Measurements from ENCODE around the gene RAB15. TPM values are rescaled to one million over a fixed set of nuclear protein-coding genes. Genes with fewer than 3 reads are reported as not detected.
"Not testable (repeated sequence)": the region's sequence is repeated elsewhere in the genome, so short reads cannot be mapped to it uniquely, and the experiment has no call there.

Gene RAB15
- polyA plus RNA-seq, 3 donors = 0.09 to 0.14 (median 0.09) TPM

DNA sequence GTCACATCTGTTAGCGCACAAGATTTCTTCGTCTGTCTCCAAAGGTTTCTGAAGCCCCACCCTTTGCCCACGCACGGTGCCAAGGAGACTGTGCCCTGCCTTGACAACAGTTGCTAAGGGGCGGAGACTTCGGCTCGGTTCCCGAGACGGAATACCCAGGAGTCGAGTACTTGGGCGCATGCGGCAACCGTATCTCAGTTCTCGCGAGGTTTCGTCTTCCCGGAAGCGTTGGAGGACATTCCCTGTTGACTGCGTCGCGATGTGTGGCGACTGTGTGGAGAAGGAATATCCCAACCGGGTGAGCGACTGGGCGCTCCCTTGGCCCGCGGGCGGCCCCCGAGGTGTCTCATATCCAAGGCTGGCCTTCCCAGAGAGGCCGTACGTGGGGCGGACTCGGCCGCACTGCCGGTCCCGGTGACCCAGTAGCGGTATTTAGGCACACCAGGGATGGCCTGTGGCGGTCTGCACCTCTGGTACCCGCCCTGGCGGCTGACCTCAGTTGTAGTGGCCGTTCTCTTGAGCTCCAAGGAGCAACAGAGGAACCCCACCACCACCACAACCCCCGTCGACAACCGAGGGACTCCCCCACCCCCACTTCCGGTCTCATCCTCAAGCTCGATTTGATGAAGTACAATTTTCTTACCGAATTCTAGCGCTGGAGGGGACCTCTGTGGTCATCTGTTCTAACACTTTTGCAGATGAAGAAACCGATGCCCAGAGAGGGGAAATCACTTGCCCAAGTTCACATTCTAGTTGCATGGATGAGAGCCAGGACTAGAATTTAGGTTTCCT is 57.7 kb downstream of the RAB15 start, which contains the start of gene CHURC1:
CHURC1 (plus strand) TSS at position 219 of the 792 bp plus-strand sequence; CDS start at position 260, 41 bp downstream.
- H2AFZ ChIP-seq (ENCODE audit: insufficient read depth, low read depth, low read length, poor library complexity, severe bottlenecking) = peak within 1 kb of the TSS; percentile 92
- Mint-ChIP-seq H3K4me3 (peak within 1 kb of the TSS; percentile 81 to 92), H3K27me3 (ENCODE audit: low read depth in 3 of 3) (peaks cover 3 to 7% (median 6%) of the 10 kb centered on the region in 3 donors), H3K9me3 (peaks cover 0 to 2% (median 0%) of the 10 kb centered on the region in 7 donors), H3K4me1 (peaks cover 30% of the 10 kb centered on the region), H3K27ac (peak within 1 kb of the TSS; percentile 92 to 97 (median 95)), H3K36me3 (peaks cover 5 to 10% of the 10 kb centered on the region in 2 donors)
- peaks cover 21 to 24% of the 10 kb centered on the region in 2 donors for H3K4me1 ChIP-seq (ENCODE audit: control insufficient read depth in 1 of 2, insufficient read depth in 2 of 2, low read length in 2 of 2)
- no peak for TF ChIP-seq CTCF (IDR thresholded peaks at IDR 0.05)
- peak within 1 kb of the TSS; percentile 93 to 98 for H3K27ac ChIP-seq (ENCODE audit: low read depth in 1 of 2, low read length in 2 of 2)
- H3K9ac ChIP-seq (ENCODE audit: insufficient read depth, low read length, poor library complexity, severe bottlenecking) = peak within 1 kb of the TSS; percentile 98
- no peaks in the 10 kb centered on the region for H3K9me3 ChIP-seq (replicated peaks in 1 of 2; ENCODE audit: control insufficient read depth in 1 of 2, insufficient read depth in 1 of 2, low read length in 2 of 2)
- peak within 1 kb of the TSS; percentile 91 for H3K4me2 ChIP-seq (replicated peaks; ENCODE audit: extremely low read depth, low read length, poor library complexity, severe bottlenecking)
- H3K27me3 ChIP-seq (ENCODE audit: control insufficient read depth in 2 of 2, insufficient read depth in 2 of 2, low read length in 2 of 2) = peaks cover 0 to 2% of the 10 kb centered on the region in 2 donors
- WGBS (ENCODE audit: insufficient coverage) = 0% methylated on average over 44 of the region's 49 CpGs
- peak within 1 kb of the TSS; percentile 89 to 97 (median 93) for H3K4me3 ChIP-seq (replicated peaks in 1 of 3; ENCODE audit: low read depth in 2 of 3, low read length in 3 of 3)
- H4K20me1 ChIP-seq (ENCODE audit: insufficient read depth, low read length) = peaks cover 35% of the 10 kb centered on the region
- peaks cover 51% of the 10 kb centered on the region for H3K79me2 ChIP-seq (ENCODE audit: insufficient read depth, low read length)
- peak; percentile 95 to 98 (median 97) for DNase-seq
- intact Hi-C loops (cut with micrococcal nuclease) = loop anchor here (10.0 kb wide), 3 partner anchors 70 to 260 kb away; partner anchors contain the start of genes FNTB (in 2 of the 2) and MAX (in 2 of the 2)
- H3K36me3 ChIP-seq (replicated peaks in 1 of 2; ENCODE audit: control insufficient read depth in 1 of 2, insufficient read depth in 2 of 2, low read length in 2 of 2) = no peaks in the 10 kb centered on the region

DNA sequence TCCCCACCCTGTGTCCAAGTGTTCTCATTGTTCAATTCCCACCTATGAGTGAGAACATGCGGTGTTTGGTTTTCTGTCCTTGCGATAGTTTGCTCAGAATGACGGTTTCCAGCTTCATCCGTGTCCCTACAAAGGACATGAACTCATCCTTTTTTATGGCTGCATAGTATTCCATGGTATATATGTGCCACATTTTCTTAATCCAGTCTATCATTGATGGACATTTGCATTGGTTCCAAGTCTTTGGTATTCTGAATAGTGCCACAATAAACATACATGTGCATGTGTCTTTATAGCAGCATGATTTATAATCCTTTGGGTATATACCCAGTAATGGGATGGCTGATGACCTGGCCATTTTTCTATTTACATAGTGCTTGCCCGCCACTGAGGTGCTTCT is 58.7 kb downstream of the RAB15 start:
- not testable (repeated sequence) for H3K9ac ChIP-seq (ENCODE audit: insufficient read depth, low read length, poor library complexity, severe bottlenecking); H3K27me3 ChIP-seq (ENCODE audit: control insufficient read depth in 2 of 2, insufficient read depth in 2 of 2, low read length in 2 of 2); H3K36me3 ChIP-seq (replicated peaks in 1 of 2; ENCODE audit: control insufficient read depth in 1 of 2, insufficient read depth in 2 of 2, low read length in 2 of 2); H3K36me3 Mint-ChIP-seq; H3K9me3 Mint-ChIP-seq; H3K27ac ChIP-seq (ENCODE audit: low read depth in 1 of 2, low read length in 2 of 2); H3K9me3 ChIP-seq (replicated peaks in 1 of 2; ENCODE audit: control insufficient read depth in 1 of 2, insufficient read depth in 1 of 2, low read length in 2 of 2); H3K27me3 Mint-ChIP-seq (ENCODE audit: low read depth in 3 of 3); DNase-seq
- peak overlapping the region in 6 of 7 donors; percentile 92 to 97 (median 95) for H3K27ac Mint-ChIP-seq
- H3K4me1 Mint-ChIP-seq = peaks cover 26% of the 10 kb centered on the region
- Histone ChIP-seq H3K4me1 (ENCODE audit: control insufficient read depth in 1 of 2, insufficient read depth in 2 of 2, low read length in 2 of 2) (peaks cover 21 to 24% of the 10 kb centered on the region in 2 donors), H3K79me2 (ENCODE audit: insufficient read depth, low read length) (peaks cover 42% of the 10 kb centered on the region), H3K4me2 (replicated peaks; ENCODE audit: extremely low read depth, low read length, poor library complexity, severe bottlenecking) (peak overlapping the region; percentile 91), H2AFZ (ENCODE audit: insufficient read depth, low read depth, low read length, poor library complexity, severe bottlenecking) (peak overlapping the region; percentile 92), H3K4me3 (replicated peaks in 1 of 3; ENCODE audit: low read depth in 2 of 3, low read length in 3 of 3) (peak overlapping the region in 1 of 3 experiments; percentile 89), H4K20me1 (ENCODE audit: insufficient read depth, low read length) (peaks cover 26% of the 10 kb centered on the region)
- WGBS (ENCODE audit: insufficient coverage) = no CpG with 5 or more reads among the region's 5 CpGs
- peak overlapping the region in 1 of 2 donors; percentile 81 for H3K4me3 Mint-ChIP-seq
- intact Hi-C loops (cut with micrococcal nuclease) = loop anchor here (10.0 kb wide), 3 partner anchors 71 to 259 kb away; partner anchors contain the start of genes FNTB (in 2 of the 2) and MAX (in 2 of the 2)
